Central memory CD4-positive, alpha-beta T cell (primary cell): Measurements from ENCODE around the gene GPRIN1.
"Not testable (repeated sequence)": the region's sequence is repeated elsewhere in the genome, so short reads cannot be mapped to it uniquely, and the experiment has no call there.

Experiments used
- DNase-seq: peaks from one replicate; pipeline ENCODE4 v3.0.0; 2022

GPRIN1 gene

DNA sequence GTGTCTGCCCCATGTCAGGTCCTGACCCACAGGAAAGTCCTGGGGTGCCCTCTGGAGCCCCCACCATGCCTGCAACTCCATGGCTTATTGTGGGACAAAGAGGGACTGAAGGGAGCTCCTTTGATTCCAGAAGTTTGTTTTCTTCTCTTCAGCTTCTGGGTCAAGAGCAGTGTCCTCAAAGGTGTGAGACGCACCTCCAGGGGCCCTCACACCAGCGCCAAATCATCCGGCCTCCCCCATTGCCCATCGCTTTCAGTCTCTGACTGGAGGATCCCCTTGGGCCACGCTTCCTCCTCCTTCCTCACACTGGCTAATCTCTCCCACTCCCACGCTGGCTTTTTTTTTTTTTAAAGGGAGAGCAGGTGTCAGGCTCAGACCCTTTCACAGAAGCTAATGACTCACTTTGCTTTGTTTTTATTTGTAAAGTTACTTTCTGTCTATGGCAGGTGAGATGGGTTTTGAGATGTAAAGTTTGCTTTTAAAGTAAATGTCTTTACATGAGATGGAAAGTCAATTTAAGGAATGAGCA is 44.1 kb downstream of the GPRIN1 start:
- no peak for DNase-seq

DNA sequence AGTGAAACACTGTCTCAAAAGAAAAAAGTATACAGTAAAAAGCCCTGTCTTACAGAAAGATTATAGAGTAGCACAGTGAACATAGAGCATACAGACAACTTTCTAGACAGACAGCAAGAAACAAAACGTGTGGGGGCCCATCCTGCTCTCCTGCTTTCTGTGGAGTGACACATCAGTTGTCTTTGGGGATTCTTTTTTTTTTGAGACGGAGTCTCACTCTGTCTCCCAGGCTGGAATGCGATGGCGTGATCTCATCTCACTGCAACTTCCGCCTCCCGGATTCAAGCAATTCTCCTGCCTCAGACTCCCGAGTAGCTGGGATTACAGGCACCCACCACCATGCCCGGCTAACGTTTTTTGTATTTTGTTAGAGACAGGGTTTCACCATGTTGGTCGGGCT is 46.0 kb downstream of the GPRIN1 start:
- no peak for DNase-seq

DNA sequence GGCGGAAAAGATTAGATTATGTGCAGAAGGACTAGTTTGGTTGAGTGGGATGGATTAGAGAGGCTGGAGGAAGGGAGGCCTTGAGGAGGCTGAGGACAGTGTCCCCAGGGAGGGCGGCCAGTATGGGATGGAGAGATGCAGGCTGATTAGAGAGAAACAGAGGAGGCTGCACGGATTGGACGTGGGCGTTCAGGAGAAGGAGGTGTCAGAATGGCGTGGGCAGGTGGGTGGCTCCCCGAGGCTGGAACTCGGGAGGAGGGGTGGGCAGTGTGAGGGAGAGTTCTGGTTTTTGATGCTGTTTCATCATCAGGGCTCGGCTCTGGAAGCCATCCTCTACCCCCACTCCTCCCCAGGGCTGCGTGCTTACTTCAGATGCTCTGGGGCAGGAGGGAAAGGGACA is 47.8 kb downstream of the GPRIN1 start:
- DNase-seq: no peak

DNA sequence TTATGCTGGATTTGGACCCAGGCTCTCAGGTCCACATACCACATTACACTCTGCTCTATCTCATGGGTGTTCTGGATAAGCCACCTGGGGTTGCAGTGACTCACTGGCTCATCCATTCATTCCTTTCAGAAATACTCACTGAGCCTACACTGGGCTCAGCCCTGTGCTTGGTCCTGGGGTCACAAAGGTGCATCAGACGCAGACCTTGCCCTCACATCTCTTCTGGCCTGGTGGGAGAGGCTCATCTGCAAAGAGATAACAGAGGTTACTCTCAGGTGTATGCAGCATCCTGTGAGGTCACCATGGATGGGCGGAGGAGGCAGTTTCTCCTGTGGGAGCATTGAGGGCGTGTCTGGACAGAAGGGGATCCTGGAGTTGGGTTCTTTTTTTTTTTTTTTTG is 48.7 kb downstream of the GPRIN1 start:
- no peak for DNase-seq

DNA sequence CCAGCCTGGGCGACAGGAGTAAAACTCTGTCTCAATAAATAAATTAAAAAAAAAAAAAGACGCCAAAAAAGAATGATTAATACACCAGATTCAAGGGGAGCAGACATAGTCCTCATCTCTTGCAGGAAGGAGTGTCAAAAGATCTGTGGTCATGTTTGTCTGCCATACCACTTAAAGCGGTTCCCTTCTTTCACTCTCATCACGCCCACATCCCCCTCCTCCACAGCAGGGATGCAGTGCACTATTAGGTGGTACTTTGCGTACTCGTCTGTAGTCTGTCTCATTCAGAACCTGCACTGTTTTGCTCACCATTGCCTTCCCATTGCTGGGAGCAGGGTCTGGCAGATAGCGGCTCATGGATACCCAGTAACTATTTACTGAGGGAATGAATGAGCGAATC is 49.6 kb downstream of the GPRIN1 start:
- DNase-seq: no peak

DNA sequence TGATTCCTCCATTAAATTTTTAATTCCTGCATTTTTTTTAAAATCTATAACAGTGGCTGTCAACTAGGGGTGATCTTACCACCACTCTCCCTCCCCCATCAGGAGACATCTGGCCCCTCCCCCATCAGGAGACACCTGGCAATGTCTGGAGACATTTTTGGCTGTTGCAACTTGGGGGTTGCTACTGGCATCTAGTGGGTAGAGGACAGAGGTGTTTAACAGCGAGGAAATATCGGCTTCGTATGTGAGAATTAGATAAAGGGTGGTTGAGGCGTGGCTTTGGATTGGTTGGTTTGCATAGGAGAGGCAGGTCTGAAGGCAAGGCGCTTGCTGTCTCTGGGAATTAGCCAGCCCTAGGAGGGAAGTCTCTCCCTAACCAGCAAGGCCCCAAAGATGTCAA is 50.3 kb downstream of the GPRIN1 start:
- peak; percentile 27 for DNase-seq

DNA sequence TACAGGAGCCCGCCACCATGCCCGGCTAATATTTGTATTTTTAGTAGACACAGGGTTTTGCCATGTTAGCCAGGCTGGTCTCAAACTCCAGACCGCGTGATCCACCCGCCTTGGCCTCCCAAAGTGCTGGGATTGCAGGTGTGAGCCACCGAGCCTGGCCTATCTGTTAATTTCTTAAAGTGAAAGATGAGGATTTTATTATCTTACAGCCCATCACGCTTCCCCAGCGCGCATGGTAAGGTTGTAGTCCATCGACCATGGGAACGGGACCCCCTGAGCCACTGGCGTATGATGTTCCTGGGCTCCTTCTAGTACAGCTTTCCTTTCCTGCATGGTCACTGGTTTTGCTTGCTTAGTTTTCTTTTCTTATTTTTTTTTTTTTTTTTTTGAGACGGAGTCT is 52.1 kb downstream of the GPRIN1 start:
- DNase-seq: no peak

DNA sequence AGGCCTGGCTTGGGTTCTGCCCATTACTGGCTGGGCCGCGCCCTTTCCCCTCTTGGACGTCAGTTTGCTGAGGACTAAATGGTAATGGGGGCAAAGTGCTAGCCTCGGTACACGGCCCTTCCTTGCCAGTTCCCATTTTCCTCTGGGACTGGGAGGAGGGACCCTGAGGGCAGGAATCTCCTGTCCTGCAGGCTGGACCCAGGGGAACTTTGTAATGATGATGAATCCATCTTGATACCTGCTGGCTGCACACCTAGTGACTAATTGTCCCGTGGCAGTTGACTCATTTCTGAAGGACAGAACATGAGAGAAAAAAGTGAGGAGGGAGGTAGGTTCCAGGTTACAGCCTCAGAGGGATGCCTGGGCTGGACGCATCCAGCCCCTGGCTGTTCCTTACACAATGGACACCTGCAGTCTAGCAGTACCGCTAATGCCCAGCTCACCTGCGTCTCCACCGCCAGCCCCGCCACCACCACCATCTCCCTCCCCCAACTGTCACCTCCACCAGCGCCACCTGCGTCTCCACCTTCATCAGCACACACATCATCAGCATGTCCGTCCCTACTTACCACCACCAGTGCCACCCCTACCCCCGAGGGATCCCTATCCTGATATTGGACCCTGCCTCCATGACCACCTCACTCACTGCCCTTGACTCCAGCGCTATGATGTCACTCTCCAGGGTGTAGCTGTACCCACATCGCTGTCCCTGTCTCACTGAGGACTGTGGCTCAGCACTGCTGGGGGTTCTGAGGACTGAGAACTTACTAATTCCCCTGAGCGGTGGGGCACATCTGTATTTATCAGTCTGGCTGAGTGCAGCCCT is 56.5 kb downstream of the GPRIN1 start:
- no peak for DNase-seq

DNA sequence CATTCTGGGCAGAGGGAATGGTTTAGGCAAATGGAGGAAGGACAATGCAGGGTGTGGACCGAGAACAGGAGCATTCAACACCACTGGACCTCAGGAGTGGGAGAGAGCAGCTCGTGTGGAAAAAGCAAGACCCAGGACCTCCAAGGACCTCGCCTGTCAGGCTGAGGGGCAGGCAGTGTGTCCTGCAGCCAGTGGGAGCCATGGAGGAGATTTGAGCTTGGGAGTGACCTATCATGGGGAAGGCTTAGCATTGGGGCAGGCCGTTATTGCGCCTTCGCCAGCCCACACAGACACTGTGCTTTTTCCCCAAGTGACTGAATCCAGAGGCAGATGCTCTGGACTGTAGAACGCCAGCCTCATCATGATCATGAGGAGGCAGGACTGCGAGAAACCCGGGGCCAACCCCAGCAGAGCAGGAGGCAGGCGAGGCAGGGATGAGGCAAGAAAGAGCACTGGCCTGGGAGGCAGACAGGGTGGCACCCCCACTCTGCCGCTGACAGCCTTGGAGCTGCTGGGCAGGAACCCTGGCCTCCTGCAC is 57.6 kb downstream of the GPRIN1 start:
- DNase-seq: no peak

DNA sequence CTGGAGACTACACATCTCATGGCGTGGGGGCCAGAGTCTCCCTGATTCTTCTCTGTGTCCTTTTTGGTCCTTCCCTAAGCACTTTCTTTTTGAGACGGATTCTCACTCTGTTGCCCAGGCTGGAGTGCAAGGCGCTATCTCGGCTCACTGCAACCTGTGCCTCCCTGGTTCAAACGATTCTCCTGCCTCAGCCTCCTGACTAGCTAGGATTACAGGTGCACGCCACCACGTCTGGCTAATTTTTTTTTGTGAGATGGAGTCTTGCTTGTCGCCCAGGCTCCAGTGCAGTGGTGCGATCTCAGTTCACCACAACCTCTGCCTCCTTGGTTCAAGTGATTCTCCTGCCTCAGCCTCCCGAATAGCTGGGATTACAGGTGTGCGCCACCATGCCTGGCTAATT is 59.0 kb downstream of the GPRIN1 start:
- not testable (repeated sequence) for DNase-seq

DNA sequence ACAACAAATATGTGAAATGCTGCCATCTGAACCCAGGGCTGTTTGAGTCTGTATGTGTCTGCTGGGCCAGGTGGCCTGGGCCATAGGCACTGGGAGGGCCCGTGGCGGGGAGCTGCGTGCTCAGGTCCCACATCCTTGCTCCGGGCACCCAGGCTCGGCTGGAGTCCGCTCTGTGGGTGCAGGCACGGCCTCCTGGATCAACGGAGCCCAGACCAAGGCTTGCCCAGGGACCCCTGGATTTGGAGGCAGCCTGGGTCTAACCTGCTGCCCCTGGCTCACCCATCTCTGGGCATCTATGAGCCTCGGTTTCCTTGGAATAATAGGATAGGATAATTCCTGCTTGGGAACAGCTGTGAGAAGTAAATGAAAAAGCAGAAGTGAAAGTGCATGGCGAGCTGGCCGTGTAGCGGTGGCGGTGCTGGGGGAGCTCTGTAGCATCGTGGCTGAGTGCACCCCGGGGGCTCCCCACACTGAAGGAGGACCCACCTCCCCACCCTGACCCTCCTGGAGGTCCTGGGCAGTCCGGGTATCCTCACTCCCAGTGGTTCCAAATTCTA is 59.6 kb downstream of the GPRIN1 start:
- no peak for DNase-seq

DNA sequence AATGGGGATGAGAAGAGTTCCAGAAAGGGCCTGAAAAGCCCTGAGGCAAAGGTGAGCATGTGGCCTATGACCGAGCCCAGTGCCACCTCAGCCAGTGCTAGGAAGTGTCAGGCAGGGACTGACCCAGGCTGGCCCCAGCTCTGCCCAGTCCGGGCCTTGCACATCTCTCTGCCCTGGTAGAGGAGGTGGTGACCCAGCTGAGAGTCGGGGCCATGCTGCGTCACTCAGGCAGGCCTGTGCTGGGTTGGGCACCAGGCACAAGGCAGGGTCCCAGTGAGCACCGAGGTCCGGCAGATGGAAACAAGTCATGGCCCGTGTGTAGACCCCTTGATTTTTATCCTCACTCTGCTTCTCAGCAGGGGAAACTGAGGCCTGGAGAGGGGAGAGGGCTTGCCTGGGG is 60.1 kb downstream of the GPRIN1 start:
- no peak for DNase-seq

DNA sequence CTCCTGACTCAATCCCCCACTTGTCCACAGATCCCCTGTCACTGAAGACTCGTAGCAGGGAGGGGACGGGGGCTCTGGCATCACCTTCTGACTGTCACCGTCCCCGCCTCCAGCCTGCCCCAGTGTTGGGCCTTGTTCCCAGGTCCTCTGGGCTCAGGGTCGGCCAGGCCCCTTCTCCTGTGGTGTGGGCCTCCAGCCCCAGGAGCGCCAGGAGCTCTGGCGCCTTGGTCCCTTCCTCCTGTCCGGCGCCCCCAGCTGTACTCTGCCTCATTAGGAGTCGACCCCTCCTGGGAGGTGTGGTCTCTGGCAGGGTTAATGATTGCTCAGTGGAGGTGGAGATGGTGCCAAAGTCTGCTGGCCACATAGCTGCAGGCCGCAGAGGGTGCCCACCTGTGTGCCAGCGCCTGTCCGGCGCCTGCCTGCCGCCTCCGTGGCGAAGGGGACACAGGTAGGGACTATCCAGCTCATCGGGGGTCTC is 61.0 kb downstream of the GPRIN1 start, which contains the start of gene CDHR2:
Gene CDHR2, plus strand, starts transcription at position 376 of the 478 bp plus-strand sequence. CDS start 16,011 bp downstream, outside the sequence.
- no peak for DNase-seq

DNA sequence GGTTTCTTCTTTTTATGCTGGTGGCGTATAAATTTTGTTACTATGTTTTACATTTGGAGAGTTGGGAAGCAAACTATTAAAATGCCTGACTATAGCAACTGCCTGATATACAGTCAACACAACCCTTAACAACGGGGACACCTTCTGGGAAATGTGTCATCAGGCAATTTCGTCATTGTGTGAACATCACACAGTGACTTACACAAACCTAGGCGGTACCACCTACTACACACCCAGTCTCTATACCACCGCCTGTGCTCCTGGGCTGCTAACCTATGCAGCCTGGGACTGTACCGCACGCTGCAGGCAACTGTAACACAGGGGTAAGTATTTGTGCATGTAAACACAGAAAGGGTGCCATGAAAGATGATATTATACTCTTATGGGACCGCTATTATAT is 62.2 kb downstream of the GPRIN1 start:
- DNase-seq: peak; percentile 43
